GM19328 (cell line): ENCODE data around the gene STAT3.
"Not testable (repeated sequence)": the region's sequence is repeated elsewhere in the genome, so short reads cannot be mapped to it uniquely, and the experiment has no call there.

Experiments used
- ATAC-seq: cut with Tn5 transposase; IDR thresholded peaks from one replicate; pipeline ENCODE4 v1.9.1; 2021; ENCODE audit warnings: mild to moderate bottlenecking, moderate library complexity; ENCODE audit not compliant: unreplicated experiment

STAT3 gene

DNA sequence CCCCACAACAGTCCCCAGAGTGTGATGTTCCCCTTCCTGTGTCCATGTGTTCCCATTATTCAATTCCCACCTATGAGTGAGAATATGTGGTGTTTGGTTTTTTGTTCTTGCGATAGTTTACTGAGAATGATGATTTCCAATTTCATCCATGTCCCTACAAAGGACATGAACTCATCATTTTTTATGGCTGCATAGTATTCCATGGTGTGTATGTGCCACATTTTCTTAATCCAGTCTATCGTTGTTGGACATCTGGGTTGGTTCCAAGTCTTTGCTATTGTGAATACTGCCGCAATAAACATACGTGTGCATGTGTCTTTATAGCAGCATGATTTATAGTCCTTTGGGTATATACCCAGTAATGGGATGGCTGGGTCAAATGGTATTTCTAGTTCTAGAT, 123.9 kb downstream of the STAT3 start:
- not testable (repeated sequence) for ATAC-seq
